ENCODE data around the gene MBLAC2. TPM values are rescaled to one million over a fixed set of nuclear protein-coding genes. Genes with fewer than 3 reads are reported as not detected.
A peak's percentile ranks its signal among the peaks of the same experiment; 100 is the strongest.

The MBLAC2 gene
- 6.1 and 6.4 TPM in 2 replicates for total RNA-seq

DNA sequence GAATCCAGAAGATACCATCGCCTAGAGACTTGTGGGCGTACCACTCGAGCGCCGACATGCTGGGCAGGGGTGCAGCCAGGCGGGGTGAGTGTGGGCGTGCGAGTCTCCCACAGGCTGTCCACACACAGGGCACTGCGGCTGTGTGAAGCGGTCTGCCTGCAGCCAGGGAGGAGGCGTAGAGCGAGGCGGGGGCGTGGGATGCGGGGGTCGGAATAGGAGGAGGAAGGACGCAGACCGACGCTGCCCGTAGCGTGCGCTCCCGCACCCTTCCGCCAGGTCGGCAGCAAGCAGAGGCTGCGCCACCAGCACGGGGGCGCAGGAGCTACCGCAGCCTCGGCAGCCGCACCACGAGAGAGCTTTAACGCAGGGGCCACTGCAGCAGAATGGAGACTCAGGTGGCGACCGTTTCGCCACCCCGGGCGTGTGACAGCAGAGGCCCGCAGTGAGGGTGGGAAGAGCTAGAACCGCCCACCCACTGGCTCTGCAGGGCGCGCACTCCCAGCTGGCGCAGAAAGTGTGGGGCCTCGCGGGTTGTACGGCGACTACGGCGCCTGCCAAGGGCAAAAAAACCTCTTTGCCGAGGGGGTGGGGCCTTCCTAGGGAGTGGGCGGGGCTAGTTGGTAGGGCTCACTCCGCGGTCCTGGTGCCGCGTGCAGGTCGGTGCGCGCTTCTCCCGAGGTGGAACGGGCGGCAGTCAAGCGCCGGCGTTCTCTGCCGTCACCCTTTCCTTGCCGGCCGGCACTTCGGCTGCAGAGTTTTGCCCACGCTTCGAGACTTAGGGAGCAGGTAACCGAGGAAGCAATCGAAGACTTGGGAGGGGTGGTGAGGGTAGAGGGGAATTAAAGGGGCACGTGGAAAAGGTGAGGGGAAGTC lies at the start of gene MBLAC2, which contains the start of gene POLR3G:
TSS of gene MBLAC2 (minus strand) at position 537 of the 873 bp plus-strand sequence. CDS start at position 58, 479 bp downstream.
TSS of gene POLR3G (plus strand) at position 630 of the 873 bp plus-strand sequence. CDS start 10,704 bp downstream, outside the sequence.
- Mint-ChIP-seq H3K36me3 (ENCODE audit: low read depth) (peaks cover 23% of the 10 kb centered on the region), H3K27me3 (ENCODE audit: low read depth) (no peaks in the 10 kb centered on the region), H3K9me3 (no peaks in the 10 kb centered on the region), H3K4me1 (ENCODE audit: low read depth) (peaks cover 35% of the 10 kb centered on the region), H3K27ac (peak within 1 kb of the TSS; percentile 87), H3K4me3 (ENCODE audit: low read depth) (peak within 1 kb of the TSS; percentile 90)
- intact Hi-C loops (cut with micrococcal nuclease), result loop anchor here (1.0 to 2.0 kb wide), 3 partner anchors 36 to 65 kb away; partner anchors contain the start of genes CETN3 and LYSMD3
- peak; percentile 88 for DNase-seq (ENCODE audit: low spot score)

DNA sequence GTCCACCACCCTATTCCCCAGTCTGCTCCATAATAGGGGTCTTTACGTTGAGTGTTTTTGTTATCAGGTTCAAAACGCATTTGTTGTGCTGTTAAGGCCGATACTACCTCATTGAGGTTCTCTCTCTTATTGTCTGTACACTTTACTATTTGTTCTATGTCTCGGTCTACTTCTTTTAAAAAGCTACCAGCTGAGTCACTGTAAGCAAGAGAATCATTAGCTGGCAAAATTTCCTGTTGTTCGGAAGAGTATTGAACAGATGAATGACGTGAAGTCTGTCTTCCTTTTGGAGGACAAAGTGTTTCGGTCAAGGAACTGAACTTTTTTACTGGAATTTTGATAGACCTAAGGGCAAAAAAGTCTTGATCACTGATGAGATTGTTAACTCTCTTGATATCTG lies 44.5 kb upstream of the MBLAC2 start:
- Mint-ChIP-seq H3K9me3 (no peaks in the 10 kb centered on the region), H3K4me3 (ENCODE audit: low read depth) (no peak overlapping the region), H3K27me3 (ENCODE audit: low read depth) (no peaks in the 10 kb centered on the region), H3K4me1 (ENCODE audit: low read depth) (no peaks in the 10 kb centered on the region), H3K27ac (no peak overlapping the region), H3K36me3 (ENCODE audit: low read depth) (peaks cover 53% of the 10 kb centered on the region)
- intact Hi-C loops (cut with micrococcal nuclease), result no loop called here
- DNase-seq (ENCODE audit: low spot score), result no peak

- Mint-ChIP-seq H3K27ac (no peak overlapping the region), H3K36me3 (ENCODE audit: low read depth) (peaks cover 49% of the 10 kb centered on the region), H3K4me3 (ENCODE audit: low read depth) (no peak overlapping the region), H3K9me3 (no peaks in the 10 kb centered on the region), H3K4me1 (ENCODE audit: low read depth) (no peaks in the 10 kb centered on the region), H3K27me3 (ENCODE audit: low read depth) (no peaks in the 10 kb centered on the region)
- DNase-seq (ENCODE audit: low spot score), result no peak
- intact Hi-C loops (cut with micrococcal nuclease), result no loop called here
Measured at GRCh38 chr5:90518661-90519060, 44.1 kb upstream of the MBLAC2 start.

DNA sequence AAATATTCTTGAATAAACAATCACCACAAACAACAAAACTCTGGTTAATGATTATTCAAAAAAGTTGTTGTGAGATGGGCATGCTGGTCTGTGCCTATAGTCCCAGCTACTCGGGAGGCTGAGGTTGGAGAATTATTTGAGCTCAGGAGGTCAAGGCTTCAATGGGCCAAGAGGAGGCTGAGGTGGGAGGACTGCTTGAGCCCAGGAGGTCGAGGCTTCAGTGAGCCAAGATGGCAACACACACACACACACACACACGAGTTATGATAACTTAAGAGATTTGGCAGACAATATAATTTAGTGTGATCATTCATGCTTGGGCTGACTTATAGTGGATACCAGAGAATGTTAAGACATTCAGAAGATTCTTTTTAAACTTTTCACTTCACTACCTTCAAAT lies 39.9 kb upstream of the MBLAC2 start:
- Mint-ChIP-seq H3K9me3 (no peaks in the 10 kb centered on the region), H3K36me3 (ENCODE audit: low read depth) (peaks cover 21% of the 10 kb centered on the region), H3K27ac (no peak overlapping the region)

DNA sequence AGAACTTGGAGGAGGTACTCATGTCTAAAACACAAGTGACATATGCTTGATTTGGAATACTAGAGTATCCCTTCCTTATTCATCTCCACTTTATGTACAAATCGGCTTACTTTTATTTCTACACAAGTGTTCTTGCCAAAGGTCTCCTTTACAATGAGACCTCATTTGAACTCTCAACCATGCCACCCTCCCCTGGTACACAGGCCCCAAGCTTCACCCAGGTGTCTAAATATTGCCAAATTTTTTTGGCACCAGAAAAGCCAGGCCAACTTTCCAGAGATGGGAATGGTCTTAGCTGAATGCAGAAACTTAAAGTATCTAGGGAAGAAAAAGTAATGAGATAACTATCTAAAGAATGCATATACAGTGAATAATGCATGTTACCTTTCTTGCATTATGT lies 35.9 kb upstream of the MBLAC2 start:
- no peak for DNase-seq (ENCODE audit: low spot score)
- Mint-ChIP-seq H3K27ac (no peak overlapping the region), H3K9me3 (no peaks in the 10 kb centered on the region), H3K4me1 (ENCODE audit: low read depth) (peaks cover 2% of the 10 kb centered on the region), H3K4me3 (ENCODE audit: low read depth) (no peak overlapping the region), H3K36me3 (ENCODE audit: low read depth) (peaks cover 5% of the 10 kb centered on the region), H3K27me3 (ENCODE audit: low read depth) (no peaks in the 10 kb centered on the region)
- intact Hi-C loops (cut with micrococcal nuclease), result no loop called here

More for the DNA sequence above, 39.9 kb upstream of the MBLAC2 start:
- no peak overlapping the region for H3K4me3 Mint-ChIP-seq (ENCODE audit: low read depth)
- H3K27me3 Mint-ChIP-seq (ENCODE audit: low read depth), result no peaks in the 10 kb centered on the region
- no peak for DNase-seq (ENCODE audit: low spot score)
- intact Hi-C loops (cut with micrococcal nuclease), result no loop called here
- H3K4me1 Mint-ChIP-seq (ENCODE audit: low read depth), result no peaks in the 10 kb centered on the region

- Mint-ChIP-seq H3K4me3 (ENCODE audit: low read depth) (no peak overlapping the region), H3K27me3 (ENCODE audit: low read depth) (no peaks in the 10 kb centered on the region), H3K36me3 (ENCODE audit: low read depth) (peaks cover 5% of the 10 kb centered on the region), H3K9me3 (no peaks in the 10 kb centered on the region), H3K4me1 (ENCODE audit: low read depth) (peaks cover 2% of the 10 kb centered on the region), H3K27ac (no peak overlapping the region)
- intact Hi-C loops (cut with micrococcal nuclease), result no loop called here
- no peak for DNase-seq (ENCODE audit: low spot score)
Measured at GRCh38 chr5:90506221-90506620, 31.6 kb upstream of the MBLAC2 start.

DNA sequence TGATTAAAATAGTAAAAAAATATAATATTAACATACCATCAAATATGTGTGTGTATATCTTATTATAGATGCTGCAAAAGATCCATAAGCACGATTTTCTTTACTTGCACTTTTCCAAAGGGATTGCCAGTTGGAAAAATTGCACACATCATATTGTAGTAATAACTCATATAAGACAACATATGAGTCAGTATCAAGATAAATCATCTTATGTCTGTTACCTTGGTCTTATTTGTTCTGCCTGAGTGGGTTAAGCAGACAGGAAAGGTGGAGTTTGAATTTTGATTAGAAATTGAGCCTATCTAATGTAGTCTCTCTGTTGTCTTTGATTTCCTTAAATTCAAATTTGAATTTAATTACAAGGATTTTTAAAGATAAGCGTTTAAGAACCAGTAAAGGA lies 30.2 kb upstream of the MBLAC2 start:
- intact Hi-C loops (cut with micrococcal nuclease), result no loop called here
- no peak for DNase-seq (ENCODE audit: low spot score)
- no peak overlapping the region for H3K4me3 Mint-ChIP-seq (ENCODE audit: low read depth)
- peaks cover 2% of the 10 kb centered on the region for H3K4me1 Mint-ChIP-seq (ENCODE audit: low read depth)
- H3K36me3 Mint-ChIP-seq (ENCODE audit: low read depth), result peaks cover 5% of the 10 kb centered on the region
- H3K9me3 Mint-ChIP-seq, result no peaks in the 10 kb centered on the region
- H3K27ac Mint-ChIP-seq, result no peak overlapping the region
- H3K27me3 Mint-ChIP-seq (ENCODE audit: low read depth), result no peaks in the 10 kb centered on the region

GRCh38 chr5:90503596-90503995 lies 29.0 kb upstream of the MBLAC2 start:
- intact Hi-C loops (cut with micrococcal nuclease), result no loop called here
- DNase-seq (ENCODE audit: low spot score), result no peak

DNA sequence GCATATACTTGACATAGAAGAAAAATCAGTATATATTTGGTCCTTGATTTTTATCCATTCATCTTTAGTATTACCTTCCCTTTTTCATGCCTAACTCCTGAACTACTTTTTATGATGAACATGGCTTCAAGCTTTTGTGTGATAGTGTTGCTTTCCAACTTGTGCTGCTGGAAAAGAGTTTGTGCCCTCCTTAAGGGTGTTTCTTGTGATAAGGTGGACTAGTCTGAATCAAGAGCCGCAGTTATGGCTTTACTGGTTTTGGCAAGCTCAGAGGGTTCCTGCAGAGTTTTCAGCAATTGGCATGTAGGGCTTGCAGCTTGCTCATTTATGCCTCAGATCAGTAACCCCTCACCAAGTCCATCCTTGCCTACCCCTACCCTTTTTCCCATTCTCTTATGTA lies 20.6 kb upstream of the MBLAC2 start:
- H3K27me3 Mint-ChIP-seq (ENCODE audit: low read depth), result no peaks in the 10 kb centered on the region

More at GRCh38 chr5:90503596-90503995, 29.0 kb upstream of the MBLAC2 start:
- no peak overlapping the region for H3K27ac Mint-ChIP-seq
- H3K4me3 Mint-ChIP-seq (ENCODE audit: low read depth), result no peak overlapping the region
- H3K36me3 Mint-ChIP-seq (ENCODE audit: low read depth), result no peaks in the 10 kb centered on the region
- H3K27me3 Mint-ChIP-seq (ENCODE audit: low read depth), result no peaks in the 10 kb centered on the region
- H3K9me3 Mint-ChIP-seq, result no peaks in the 10 kb centered on the region
- H3K4me1 Mint-ChIP-seq (ENCODE audit: low read depth), result peaks cover 2% of the 10 kb centered on the region

DNA sequence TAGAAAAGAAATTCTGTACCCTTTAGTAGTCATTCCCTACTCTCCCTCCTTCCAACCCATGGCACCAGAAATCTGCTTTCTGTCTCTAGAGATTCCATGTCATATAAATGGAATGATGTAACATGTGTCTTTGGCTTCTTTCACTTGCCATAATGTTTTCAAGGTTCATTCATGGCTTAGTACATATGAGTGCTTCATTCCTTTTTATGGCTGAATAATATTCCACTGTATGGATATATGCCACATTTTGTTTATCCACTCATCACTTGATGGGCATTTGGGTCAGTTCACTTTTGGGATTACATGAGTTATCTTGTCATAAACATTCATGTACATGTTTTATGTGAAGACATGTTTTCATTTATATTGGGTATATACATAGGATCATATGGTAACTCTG lies 19.5 kb upstream of the MBLAC2 start:
- H3K4me3 Mint-ChIP-seq (ENCODE audit: low read depth), result no peak overlapping the region
- peaks cover 10% of the 10 kb centered on the region for H3K36me3 Mint-ChIP-seq (ENCODE audit: low read depth)
- H3K27ac Mint-ChIP-seq, result no peak overlapping the region
- H3K27me3 Mint-ChIP-seq (ENCODE audit: low read depth), result no peaks in the 10 kb centered on the region
- peaks cover 4% of the 10 kb centered on the region for H3K9me3 Mint-ChIP-seq
- DNase-seq (ENCODE audit: low spot score), result no peak
- peaks cover 2% of the 10 kb centered on the region for H3K4me1 Mint-ChIP-seq (ENCODE audit: low read depth)
- intact Hi-C loops (cut with micrococcal nuclease), result no loop called here

More for the DNA sequence above, 20.6 kb upstream of the MBLAC2 start:
- H3K4me1 Mint-ChIP-seq (ENCODE audit: low read depth), result peaks cover 2% of the 10 kb centered on the region
- DNase-seq (ENCODE audit: low spot score), result no peak
- peaks cover 10% of the 10 kb centered on the region for H3K36me3 Mint-ChIP-seq (ENCODE audit: low read depth)
- intact Hi-C loops (cut with micrococcal nuclease), result no loop called here
- no peak overlapping the region for H3K27ac Mint-ChIP-seq
- peaks cover 4% of the 10 kb centered on the region for H3K9me3 Mint-ChIP-seq
- H3K4me3 Mint-ChIP-seq (ENCODE audit: low read depth), result no peak overlapping the region

- no peaks in the 10 kb centered on the region for H3K9me3 Mint-ChIP-seq
- no peak for DNase-seq (ENCODE audit: low spot score)
- no peaks in the 10 kb centered on the region for H3K27me3 Mint-ChIP-seq (ENCODE audit: low read depth)
- no peak overlapping the region for H3K4me3 Mint-ChIP-seq (ENCODE audit: low read depth)
- intact Hi-C loops (cut with micrococcal nuclease), result no loop called here
- H3K27ac Mint-ChIP-seq, result no peak overlapping the region
- peaks cover 4% of the 10 kb centered on the region for H3K4me1 Mint-ChIP-seq (ENCODE audit: low read depth)
- peaks cover 7% of the 10 kb centered on the region for H3K36me3 Mint-ChIP-seq (ENCODE audit: low read depth)
Measured at GRCh38 chr5:90488791-90489190, 14.2 kb upstream of the MBLAC2 start.

- Mint-ChIP-seq H3K4me1 (ENCODE audit: low read depth) (peaks cover 5% of the 10 kb centered on the region), H3K4me3 (ENCODE audit: low read depth) (no peak overlapping the region), H3K36me3 (ENCODE audit: low read depth) (peaks cover 11% of the 10 kb centered on the region), H3K27me3 (ENCODE audit: low read depth) (no peaks in the 10 kb centered on the region), H3K27ac (no peak overlapping the region), H3K9me3 (no peaks in the 10 kb centered on the region)
- intact Hi-C loops (cut with micrococcal nuclease), result no loop called here
- no peak for DNase-seq (ENCODE audit: low spot score)
Measured at GRCh38 chr5:90484540-90484939, 10.0 kb upstream of the MBLAC2 start.

DNA sequence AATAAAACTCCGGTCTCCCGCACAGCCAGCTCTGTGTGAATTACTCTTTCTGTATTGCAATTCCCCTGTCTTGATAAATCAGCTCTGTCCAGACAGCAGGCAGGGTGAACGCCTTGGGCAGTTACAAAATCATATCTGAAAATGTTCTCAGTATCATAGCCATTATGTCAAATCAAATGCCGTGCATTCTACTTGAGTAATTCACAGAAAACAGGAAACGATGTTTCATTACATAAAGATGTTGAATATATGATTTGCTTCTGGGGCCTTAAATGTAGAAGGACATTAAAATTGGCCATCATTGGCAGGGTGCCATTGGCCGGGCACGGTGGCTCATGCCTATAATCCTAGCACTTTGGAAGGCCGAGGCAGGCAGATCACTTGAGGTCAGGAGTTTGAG lies 8.6 kb upstream of the MBLAC2 start:
- H3K4me1 Mint-ChIP-seq (ENCODE audit: low read depth), result peaks cover 1% of the 10 kb centered on the region
- DNase-seq (ENCODE audit: low spot score), result no peak

More for the DNA sequence above, 8.6 kb upstream of the MBLAC2 start:
- intact Hi-C loops (cut with micrococcal nuclease), result no loop called here
- peaks cover 11% of the 10 kb centered on the region for H3K36me3 Mint-ChIP-seq (ENCODE audit: low read depth)
- no peaks in the 10 kb centered on the region for H3K27me3 Mint-ChIP-seq (ENCODE audit: low read depth)
- no peaks in the 10 kb centered on the region for H3K9me3 Mint-ChIP-seq
- no peak overlapping the region for H3K27ac Mint-ChIP-seq
- no peak overlapping the region for H3K4me3 Mint-ChIP-seq (ENCODE audit: low read depth)
